ENCODE data around the gene DNAH17.

The DNAH17 gene

DNA sequence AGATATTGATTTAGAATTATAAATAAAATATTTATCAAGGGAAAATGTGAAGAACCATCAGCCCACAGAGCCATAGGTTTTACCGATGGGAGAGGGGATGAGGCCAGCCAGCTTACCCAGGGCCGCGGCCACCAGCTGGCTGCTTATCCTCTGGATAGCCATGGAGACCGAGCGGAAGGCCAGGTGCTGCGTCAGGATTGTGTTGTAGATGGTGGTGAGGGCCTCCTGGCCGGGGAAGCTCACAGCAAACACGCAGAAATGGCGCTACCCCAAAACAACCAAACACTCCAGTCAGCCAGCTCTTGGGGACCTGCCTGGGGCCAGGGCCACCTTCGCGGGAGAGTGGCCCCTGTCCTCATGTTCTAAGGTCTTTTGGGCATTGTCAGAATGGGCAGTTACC, 97.8 kb downstream of the DNAH17 start:
- Histone ChIP-seq H3K23ac (ENCODE audit: low read length in 2 of 2) (no peak overlapping the region), H2BK120ac (ENCODE audit: low read depth, low read length) (no peak overlapping the region), H2BK15ac (ENCODE audit: low read depth, poor library complexity, severe bottlenecking) (no peak overlapping the region), H3K9ac (ENCODE audit: low read length) (no peak overlapping the region), H3K4me3 (ENCODE audit: insufficient read depth in 1 of 2, low read depth in 1 of 2, low read length in 2 of 2) (no peak overlapping the region), H3K9me3 (ENCODE audit: control insufficient read depth, low read length) (peaks cover 3% of the 10 kb centered on the region), H3K14ac (ENCODE audit: low read length in 2 of 2) (no peak overlapping the region), H3K27ac (ENCODE audit: low read length, poor library complexity, severe bottlenecking) (no peak overlapping the region), H3K36me3 (ENCODE audit: control insufficient read depth in 1 of 2, insufficient read depth in 2 of 2, low read depth in 1 of 2, low read length in 2 of 2) (no peaks in the 10 kb centered on the region), H2BK12ac (ENCODE audit: low read length in 2 of 2) (no peak overlapping the region), H3K4me1 (ENCODE audit: control insufficient read depth, insufficient read depth, low read depth, low read length) (peaks cover 4% of the 10 kb centered on the region), H3K27me3 (ENCODE audit: control insufficient read depth in 1 of 2, insufficient read depth in 1 of 2, low read length in 2 of 2) (peaks cover 3 to 51% of the 10 kb centered on the region in 2 experiments), H4K8ac (ENCODE audit: low read length) (no peak overlapping the region), H2AK5ac (ENCODE audit: low read length, severe bottlenecking) (no peak overlapping the region), H2BK5ac (ENCODE audit: low read depth, low read length, poor library complexity, severe bottlenecking) (no peak overlapping the region), H3K4me2 (ENCODE audit: low read length, poor library complexity, severe bottlenecking) (no peak overlapping the region), H2AFZ (ENCODE audit: low read depth, low read length) (no peak overlapping the region), H4K91ac (ENCODE audit: low read length) (no peak overlapping the region), H3K79me1 (replicated peaks; ENCODE audit: low read length, poor library complexity, severe bottlenecking) (no peaks in the 10 kb centered on the region), H3K4ac (ENCODE audit: low read depth in 1 of 2, low read length in 2 of 2) (no peak overlapping the region), H3K18ac (ENCODE audit: low read depth in 1 of 2, low read length in 2 of 2) (no peak overlapping the region)
- WGBS: 84% methylated on average over 7 of the region's 11 CpGs
- DNase-seq: no peak

- 90% methylated on average over 6 of the region's 6 CpGs for WGBS
- no peak overlapping the region for H3K9ac ChIP-seq (ENCODE audit: low read length)
- H3K23ac ChIP-seq (ENCODE audit: low read length in 2 of 2): no peak overlapping the region
- H2AFZ ChIP-seq (ENCODE audit: low read depth, low read length): no peak overlapping the region
- no peak overlapping the region for H3K27ac ChIP-seq (ENCODE audit: low read length, poor library complexity, severe bottlenecking)
- H3K79me1 ChIP-seq (replicated peaks; ENCODE audit: low read length, poor library complexity, severe bottlenecking): no peaks in the 10 kb centered on the region
- no peak overlapping the region for H2BK15ac ChIP-seq (ENCODE audit: low read depth, poor library complexity, severe bottlenecking)
- peaks cover 3% of the 10 kb centered on the region for H3K9me3 ChIP-seq (ENCODE audit: control insufficient read depth, low read length)
- no peak overlapping the region for H4K8ac ChIP-seq (ENCODE audit: low read length)
- H3K36me3 ChIP-seq (ENCODE audit: control insufficient read depth in 1 of 2, insufficient read depth in 2 of 2, low read depth in 1 of 2, low read length in 2 of 2): no peaks in the 10 kb centered on the region
- H2BK5ac ChIP-seq (ENCODE audit: low read depth, low read length, poor library complexity, severe bottlenecking): no peak overlapping the region
- H3K18ac ChIP-seq (ENCODE audit: low read depth in 1 of 2, low read length in 2 of 2): no peak overlapping the region
- no peak overlapping the region for H3K4me2 ChIP-seq (ENCODE audit: low read length, poor library complexity, severe bottlenecking)
- no peaks in the 10 kb centered on the region for H3K4me1 ChIP-seq (ENCODE audit: control insufficient read depth, insufficient read depth, low read depth, low read length)
- no peak overlapping the region for H2BK12ac ChIP-seq (ENCODE audit: low read length in 2 of 2)
- H3K27me3 ChIP-seq (ENCODE audit: control insufficient read depth in 1 of 2, insufficient read depth in 1 of 2, low read length in 2 of 2): peaks cover 6 to 51% of the 10 kb centered on the region in 2 experiments
- H3K4ac ChIP-seq (ENCODE audit: low read depth in 1 of 2, low read length in 2 of 2): no peak overlapping the region
- H2BK120ac ChIP-seq (ENCODE audit: low read depth, low read length): no peak overlapping the region
- DNase-seq: no peak
- no peak overlapping the region for H4K91ac ChIP-seq (ENCODE audit: low read length)
- H2AK5ac ChIP-seq (ENCODE audit: low read length, severe bottlenecking): no peak overlapping the region
- no peak overlapping the region for H3K14ac ChIP-seq (ENCODE audit: low read length in 2 of 2)
- H3K4me3 ChIP-seq (ENCODE audit: insufficient read depth in 1 of 2, low read depth in 1 of 2, low read length in 2 of 2): no peak overlapping the region
Observed at GRCh38 chr17:78478757-78479297, 98.4 kb downstream of the DNAH17 start.

- Histone ChIP-seq H3K4ac (ENCODE audit: low read depth in 1 of 2, low read length in 2 of 2) (no peak overlapping the region), H3K27ac (ENCODE audit: low read length, poor library complexity, severe bottlenecking) (no peak overlapping the region), H3K9ac (ENCODE audit: low read length) (no peak overlapping the region), H2BK12ac (ENCODE audit: low read length in 2 of 2) (no peak overlapping the region), H3K23ac (ENCODE audit: low read length in 2 of 2) (no peak overlapping the region), H3K9me3 (ENCODE audit: control insufficient read depth, low read length) (peaks cover 3% of the 10 kb centered on the region), H3K4me3 (ENCODE audit: insufficient read depth in 1 of 2, low read depth in 1 of 2, low read length in 2 of 2) (peak overlapping the region in 1 of 2 experiments; percentile 9), H2BK5ac (ENCODE audit: low read depth, low read length, poor library complexity, severe bottlenecking) (no peak overlapping the region), H3K18ac (ENCODE audit: low read depth in 1 of 2, low read length in 2 of 2) (no peak overlapping the region), H3K4me1 (ENCODE audit: control insufficient read depth, insufficient read depth, low read depth, low read length) (no peaks in the 10 kb centered on the region), H3K4me2 (ENCODE audit: low read length, poor library complexity, severe bottlenecking) (no peak overlapping the region), H2AK5ac (ENCODE audit: low read length, severe bottlenecking) (no peak overlapping the region), H3K14ac (ENCODE audit: low read length in 2 of 2) (no peak overlapping the region), H2BK120ac (ENCODE audit: low read depth, low read length) (no peak overlapping the region), H3K79me1 (replicated peaks; ENCODE audit: low read length, poor library complexity, severe bottlenecking) (no peaks in the 10 kb centered on the region), H2AFZ (ENCODE audit: low read depth, low read length) (no peak overlapping the region), H2BK15ac (ENCODE audit: low read depth, poor library complexity, severe bottlenecking) (no peak overlapping the region), H4K91ac (ENCODE audit: low read length) (peak overlapping the region; percentile 28), H3K27me3 (ENCODE audit: control insufficient read depth in 1 of 2, insufficient read depth in 1 of 2, low read length in 2 of 2) (peaks cover 7 to 54% of the 10 kb centered on the region in 2 experiments), H3K36me3 (ENCODE audit: control insufficient read depth in 1 of 2, insufficient read depth in 2 of 2, low read depth in 1 of 2, low read length in 2 of 2) (no peaks in the 10 kb centered on the region), H4K8ac (ENCODE audit: low read length) (no peak overlapping the region)
- no peak for DNase-seq
- WGBS: 74% methylated on average over 2 of the region's 2 CpGs
Observed at GRCh38 chr17:78477913-78478756, 99.1 kb downstream of the DNAH17 start.

DNA sequence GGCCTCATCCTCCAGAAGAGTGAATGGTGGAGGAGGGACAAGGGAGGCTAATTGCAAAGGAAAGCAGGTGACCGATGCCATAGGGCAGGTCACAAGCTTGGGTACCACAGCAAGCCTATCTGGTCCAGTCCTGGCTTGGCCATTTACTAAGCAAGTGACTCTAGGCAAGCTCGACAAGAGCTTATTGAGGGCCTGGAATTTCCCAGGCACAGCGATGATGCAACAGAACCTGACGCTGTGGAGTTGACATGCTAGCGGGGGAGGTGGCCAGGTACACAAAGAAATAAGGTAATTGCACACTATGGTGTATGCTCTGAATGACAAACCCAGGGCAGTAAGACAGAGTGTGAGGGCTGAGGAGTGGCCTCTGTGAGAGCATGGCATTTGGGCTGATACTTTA, 100.2 kb downstream of the DNAH17 start:
- no peak overlapping the region for H3K4me3 ChIP-seq (ENCODE audit: insufficient read depth in 1 of 2, low read depth in 1 of 2, low read length in 2 of 2)
- no peak overlapping the region for H3K14ac ChIP-seq (ENCODE audit: low read length in 2 of 2)

More for the DNA sequence above, 100.2 kb downstream of the DNAH17 start:
- H3K4me1 ChIP-seq (ENCODE audit: control insufficient read depth, insufficient read depth, low read depth, low read length): no peaks in the 10 kb centered on the region
- no peak overlapping the region for H2BK120ac ChIP-seq (ENCODE audit: low read depth, low read length)
- no peak overlapping the region for H2BK15ac ChIP-seq (ENCODE audit: low read depth, poor library complexity, severe bottlenecking)
- no peak overlapping the region for H4K8ac ChIP-seq (ENCODE audit: low read length)
- no peaks in the 10 kb centered on the region for H3K79me1 ChIP-seq (replicated peaks; ENCODE audit: low read length, poor library complexity, severe bottlenecking)
- no peak overlapping the region for H2AFZ ChIP-seq (ENCODE audit: low read depth, low read length)
- H3K4ac ChIP-seq (ENCODE audit: low read depth in 1 of 2, low read length in 2 of 2): no peak overlapping the region
- H3K9ac ChIP-seq (ENCODE audit: low read length): no peak overlapping the region
- H3K18ac ChIP-seq (ENCODE audit: low read depth in 1 of 2, low read length in 2 of 2): no peak overlapping the region
- peaks cover 3% of the 10 kb centered on the region for H3K9me3 ChIP-seq (ENCODE audit: control insufficient read depth, low read length)
- H2AK5ac ChIP-seq (ENCODE audit: low read length, severe bottlenecking): no peak overlapping the region
- DNase-seq: no peak
- no peak overlapping the region for H3K23ac ChIP-seq (ENCODE audit: low read length in 2 of 2)
- WGBS: 90% methylated on average over 5 of the region's 5 CpGs
- peaks cover 7 to 54% of the 10 kb centered on the region in 2 experiments for H3K27me3 ChIP-seq (ENCODE audit: control insufficient read depth in 1 of 2, insufficient read depth in 1 of 2, low read length in 2 of 2)
- H2BK12ac ChIP-seq (ENCODE audit: low read length in 2 of 2): no peak overlapping the region
- H3K4me2 ChIP-seq (ENCODE audit: low read length, poor library complexity, severe bottlenecking): no peak overlapping the region
- H4K91ac ChIP-seq (ENCODE audit: low read length): no peak overlapping the region
- H3K27ac ChIP-seq (ENCODE audit: low read length, poor library complexity, severe bottlenecking): no peak overlapping the region
- H2BK5ac ChIP-seq (ENCODE audit: low read depth, low read length, poor library complexity, severe bottlenecking): no peak overlapping the region
- no peaks in the 10 kb centered on the region for H3K36me3 ChIP-seq (ENCODE audit: control insufficient read depth in 1 of 2, insufficient read depth in 2 of 2, low read depth in 1 of 2, low read length in 2 of 2)
